Spinal cord (tissue), 10 donors: ENCODE data around the gene RAP1GAP2. TPM values are rescaled to one million over a fixed set of nuclear protein-coding genes. Genes with fewer than 3 reads are reported as not detected.

Experiments used
- DNase-seq, 6 donors: peaks; one replicate each; pipeline versions ENCODE4 v3.0.0 to v3.0.0-alpha.2; 2013 to 2015; ENCODE audit warnings: low spot score in 6 of 6, low read depth in 4 of 6
- H3K27ac ChIP-seq: one replicate; pipeline ENCODE4 v1.5.1; 2013; ENCODE audit warnings: low read depth, low read length, control low read depth
- H3K27me3 ChIP-seq: one replicate; pipeline ENCODE4 v1.6.1; 2013; ENCODE audit warnings: low read length; ENCODE audit not compliant: control insufficient read depth, insufficient read depth
- H3K36me3 ChIP-seq: one replicate; pipeline ENCODE4 v1.6.1; 2013; ENCODE audit warnings: low read length; ENCODE audit not compliant: control insufficient read depth, insufficient read depth
- H3K4me1 ChIP-seq: one replicate; pipeline ENCODE4 v1.6.1; 2013; ENCODE audit warnings: low read length; ENCODE audit not compliant: control insufficient read depth, insufficient read depth
- H3K4me3 ChIP-seq: one replicate; pipeline ENCODE4 v1.5.1; 2013; ENCODE audit warnings: low read depth, low read length, control low read depth
- H3K9me3 ChIP-seq: one replicate; pipeline ENCODE4 v1.6.1; 2013; ENCODE audit warnings: low read length; ENCODE audit not compliant: control insufficient read depth, insufficient read depth
- WGBS: methylation state at CpG from one replicate; pipeline ENCODE4 v1.1.5; 2013; ENCODE audit warnings: missing lambda C conversion rate; ENCODE audit not compliant: insufficient coverage; 5-methylcytosine and 5-hydroxymethylcytosine counted together
- polyA plus RNA-seq, 2 donors: library from polyadenylated mRNA; unstranded; fragments of 120-200 nt; gene quantifications; one replicate each; pipeline ENCODE4 v1.2.1, GENCODE V29; 2013; ENCODE audit not compliant: insufficient read length in 2 of 2
- total RNA-seq, 2 donors: library from RNA; depleted of rRNA in 1 of 2; stranded (reverse); fragments of 120-200 nt in 1 of 2; fragments of >200 nt in 1 of 2; gene quantifications; one replicate each; pipeline versions ENCODE4 v1.2.3 to v1.2.4, GENCODE V29; 2013 to 2014
- donor health status: healthy.

RAP1GAP2 gene
- total and polyA plus RNA-seq, 4 donors = 7.4 to 22.0 (median 16.1) TPM

DNA sequence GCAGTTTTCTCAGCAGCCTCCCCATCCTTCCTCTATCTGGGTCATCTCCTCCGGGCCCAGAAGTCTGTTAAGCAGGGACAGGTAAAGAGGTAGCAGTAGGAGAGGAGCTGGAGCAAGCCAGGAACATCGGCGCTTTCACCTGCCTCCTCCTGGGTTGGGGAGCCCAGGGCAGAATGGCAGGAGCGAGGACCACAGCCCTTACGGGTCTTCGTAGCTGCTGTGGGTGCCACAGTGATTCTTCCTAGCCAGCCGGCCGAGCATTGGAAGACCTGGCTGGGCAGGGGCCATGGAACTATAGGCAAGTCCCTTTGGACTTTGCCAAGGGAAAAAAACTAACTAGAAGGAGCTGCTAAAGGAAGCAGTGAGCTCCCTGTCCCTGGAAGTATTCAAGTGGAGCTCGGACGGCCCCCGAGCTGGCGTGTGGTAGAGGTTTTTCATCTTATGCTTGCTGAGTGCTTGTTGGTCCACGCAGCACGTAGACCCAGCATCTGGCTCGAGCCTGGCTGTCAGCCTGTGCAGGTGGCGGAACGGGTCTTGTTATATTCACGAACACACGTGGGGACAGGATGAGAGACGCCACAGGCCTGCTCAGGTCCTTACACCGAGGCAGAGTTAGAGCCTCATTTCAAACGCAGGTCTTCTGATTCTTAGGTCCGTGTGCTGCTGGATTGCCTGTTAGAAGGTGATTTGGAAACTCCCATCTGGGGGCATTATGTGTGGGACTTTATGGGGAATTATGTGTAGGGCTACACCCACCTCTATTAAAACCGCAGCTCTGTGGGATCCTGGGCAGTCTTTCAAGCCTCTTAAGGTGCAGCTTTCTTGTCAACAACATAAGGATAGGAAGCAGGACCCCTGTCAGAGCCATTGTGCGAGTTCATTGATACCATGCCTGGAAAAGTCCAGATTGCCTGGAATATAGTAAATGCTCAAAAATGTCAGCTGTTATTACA, 212.4 kb downstream of the RAP1GAP2 start:
- Histone ChIP-seq H3K4me1 (peaks cover 24% of the 10 kb centered on the region), H3K4me3 (no peak overlapping the region), H3K27ac (no peak overlapping the region), H3K36me3 (peaks cover 26% of the 10 kb centered on the region), H3K27me3 (no peaks in the 10 kb centered on the region), H3K9me3 (no peaks in the 10 kb centered on the region)
- DNase-seq = no peak
- WGBS = 87% methylated on average over 19 of the region's 25 CpGs

DNA sequence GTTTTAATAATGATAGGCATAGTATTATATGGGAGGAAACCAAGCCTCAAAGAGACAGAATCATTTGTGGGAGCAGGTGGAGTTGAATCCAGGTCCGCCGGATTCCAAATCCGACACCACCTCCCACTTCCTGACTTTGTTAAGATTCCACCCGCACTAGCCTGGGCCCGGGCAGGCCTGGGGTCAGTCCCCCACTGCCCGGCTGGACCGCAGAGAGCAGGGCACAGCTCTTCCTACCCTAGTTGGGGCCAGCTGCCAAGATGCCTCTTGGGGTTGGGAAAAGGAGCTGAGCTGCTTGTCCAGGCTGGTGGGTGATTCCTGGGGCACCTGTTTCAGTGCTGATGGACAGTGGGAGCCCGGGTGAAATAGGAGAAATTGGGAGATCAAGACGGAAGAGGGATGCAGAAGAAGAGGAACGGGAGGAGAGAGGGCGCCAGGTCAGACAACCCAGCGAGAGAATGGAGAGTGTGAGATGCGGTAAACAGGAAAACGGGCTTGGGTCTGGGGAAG, 213.2 kb downstream of the RAP1GAP2 start:
- DNase-seq = no peak
- peaks cover 15% of the 10 kb centered on the region for H3K4me1 ChIP-seq
- WGBS = 87% methylated on average over 11 of the region's 14 CpGs
- no peaks in the 10 kb centered on the region for H3K9me3 ChIP-seq
- peaks cover 26% of the 10 kb centered on the region for H3K36me3 ChIP-seq
- H3K27ac ChIP-seq = no peak overlapping the region
- no peaks in the 10 kb centered on the region for H3K27me3 ChIP-seq
- H3K4me3 ChIP-seq = no peak overlapping the region

DNA sequence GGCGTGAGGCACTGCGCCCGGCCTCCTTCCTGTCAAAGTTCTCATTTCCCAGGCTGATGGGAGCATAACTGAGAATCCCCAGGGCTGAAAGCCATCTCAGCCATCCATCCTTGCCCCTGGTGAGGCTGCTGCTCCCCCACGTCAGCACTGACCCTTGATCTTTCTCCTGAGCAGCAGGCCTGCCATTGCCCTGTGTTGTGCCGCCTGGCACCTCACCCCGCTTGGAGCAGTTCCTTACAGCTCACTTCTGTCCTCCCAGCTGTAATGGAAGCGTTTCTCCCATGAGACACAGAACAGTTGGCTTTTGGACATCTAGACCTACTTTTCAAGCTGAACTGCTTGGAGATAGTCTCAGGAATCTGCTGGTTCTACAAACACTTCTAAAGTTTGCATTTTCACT, 215.7 kb downstream of the RAP1GAP2 start:
- Histone ChIP-seq H3K27ac (no peak overlapping the region), H3K27me3 (no peaks in the 10 kb centered on the region), H3K36me3 (peaks cover 20% of the 10 kb centered on the region), H3K4me3 (no peak overlapping the region), H3K4me1 (peaks cover 4% of the 10 kb centered on the region), H3K9me3 (no peaks in the 10 kb centered on the region)
- WGBS = 89% methylated on average over 7 of the region's 7 CpGs
- DNase-seq = no peak

DNA sequence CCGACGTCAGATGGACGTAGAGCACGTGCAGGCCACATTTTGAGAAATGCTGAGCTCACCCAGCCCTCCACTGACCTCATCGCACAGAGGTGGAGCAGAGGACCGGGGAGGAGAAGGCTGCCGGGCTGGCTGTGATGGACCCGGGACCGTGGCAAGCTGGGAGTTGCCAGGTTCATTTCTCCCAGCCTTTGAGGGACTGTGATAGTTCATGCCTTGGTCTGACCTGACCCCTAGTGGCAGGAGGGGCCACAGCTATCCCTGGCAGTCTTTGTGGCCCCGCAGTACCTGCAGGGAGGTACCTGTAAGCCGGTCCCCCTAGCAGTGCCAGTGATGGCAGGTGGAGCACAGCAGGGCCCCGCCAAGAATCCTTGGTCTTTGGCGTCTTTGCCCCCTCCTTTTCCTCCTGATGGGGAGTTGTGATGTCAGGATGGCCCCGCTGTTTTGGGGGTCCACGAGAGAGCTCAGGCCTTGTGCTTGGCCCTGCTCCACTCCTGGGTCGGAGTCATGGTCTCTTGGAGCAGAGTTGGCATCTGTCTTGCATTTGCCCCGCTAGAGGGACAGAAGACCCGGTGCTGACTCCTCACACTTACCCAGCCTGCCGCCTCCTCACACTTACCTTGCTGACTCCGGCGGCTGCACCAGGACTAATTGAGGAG, 216.8 kb downstream of the RAP1GAP2 start:
- Histone ChIP-seq H3K4me3 (no peak overlapping the region), H3K4me1 (peaks cover 4% of the 10 kb centered on the region), H3K27me3 (no peaks in the 10 kb centered on the region), H3K36me3 (peaks cover 22% of the 10 kb centered on the region), H3K27ac (no peak overlapping the region), H3K9me3 (no peaks in the 10 kb centered on the region)
- peak in 4 of 6 donors; percentile 35 to 76 (median 61) for DNase-seq
- WGBS = 46% methylated on average over 18 of the region's 21 CpGs

DNA sequence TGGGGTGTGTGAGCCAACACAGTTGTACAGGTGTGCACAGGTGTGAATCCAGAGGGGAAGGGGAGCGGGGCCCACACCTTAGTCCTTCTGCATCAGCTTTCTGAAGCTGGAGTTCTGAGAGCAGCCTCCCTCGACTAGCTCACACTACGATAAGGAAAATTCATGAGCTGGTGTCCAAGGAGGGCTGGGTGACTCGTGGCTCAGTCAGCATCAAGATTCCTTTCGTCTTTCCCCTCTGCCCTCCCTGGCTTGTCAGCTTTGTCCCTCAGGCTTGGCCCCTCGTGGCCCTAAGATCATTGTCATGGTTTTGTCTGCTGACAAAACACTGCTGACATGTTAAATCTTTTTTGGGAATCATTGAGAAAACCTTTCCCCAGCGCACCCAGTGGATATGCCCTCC, 219.7 kb downstream of the RAP1GAP2 start:
- Histone ChIP-seq H3K4me1 (peaks cover 4% of the 10 kb centered on the region), H3K27ac (no peak overlapping the region), H3K9me3 (no peaks in the 10 kb centered on the region), H3K36me3 (peaks cover 26% of the 10 kb centered on the region), H3K27me3 (no peaks in the 10 kb centered on the region), H3K4me3 (no peak overlapping the region)
- WGBS = 68% methylated on average over 7 of the region's 7 CpGs
- no peak for DNase-seq

DNA sequence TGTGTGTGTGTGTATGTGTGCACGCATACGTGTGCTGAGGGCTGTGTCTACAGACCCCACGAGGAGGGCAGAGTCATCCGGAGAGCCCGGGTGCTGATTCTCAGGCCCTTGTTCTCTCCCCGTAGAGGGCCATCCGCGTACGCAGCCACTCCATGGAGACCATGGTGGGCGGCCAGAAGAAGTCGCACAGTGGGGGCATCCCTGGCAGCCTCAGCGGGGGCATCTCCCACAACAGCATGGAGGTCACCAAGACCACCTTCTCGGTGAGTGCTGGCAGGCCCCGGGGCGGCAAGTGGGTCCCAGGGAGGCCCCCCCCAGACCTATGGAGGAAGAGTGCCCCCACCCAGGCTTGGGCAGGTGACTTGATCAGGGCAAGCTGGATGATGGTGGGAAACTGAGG, 221.7 kb downstream of the RAP1GAP2 start:
- DNase-seq = no peak
- H3K9me3 ChIP-seq = no peaks in the 10 kb centered on the region
- H3K27ac ChIP-seq = no peak overlapping the region
- peaks cover under 1% of the 10 kb centered on the region for H3K4me1 ChIP-seq
- no peaks in the 10 kb centered on the region for H3K27me3 ChIP-seq
- H3K4me3 ChIP-seq = no peak overlapping the region
- WGBS = 88% methylated on average over 12 of the region's 15 CpGs
- H3K36me3 ChIP-seq = peaks cover 23% of the 10 kb centered on the region

DNA sequence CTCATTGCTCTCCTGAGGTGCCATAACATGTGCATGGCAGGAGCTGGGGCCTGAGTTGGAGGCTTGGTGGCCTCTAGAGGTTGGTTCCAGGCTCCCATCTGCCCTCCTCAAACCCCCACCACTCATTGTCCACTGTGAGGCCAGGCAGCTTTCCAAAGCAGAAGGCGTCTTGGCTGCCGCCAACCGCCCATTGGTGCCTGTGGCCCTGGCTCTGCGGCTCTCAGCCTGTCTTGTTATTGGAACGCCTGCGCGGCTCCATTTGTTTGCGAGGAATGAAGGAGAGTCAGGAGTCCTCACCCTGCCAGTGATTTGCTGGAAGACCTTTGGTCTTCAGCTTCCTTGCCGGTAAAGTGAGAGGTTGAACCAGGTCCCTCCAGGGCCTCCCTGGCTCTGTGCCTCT, 223.5 kb downstream of the RAP1GAP2 start:
- Histone ChIP-seq H3K36me3 (peaks cover 23% of the 10 kb centered on the region), H3K27me3 (no peaks in the 10 kb centered on the region), H3K9me3 (no peaks in the 10 kb centered on the region), H3K27ac (no peak overlapping the region), H3K4me1 (no peaks in the 10 kb centered on the region), H3K4me3 (no peak overlapping the region)
- DNase-seq = no peak
- WGBS = 86% methylated on average over 8 of the region's 9 CpGs

DNA sequence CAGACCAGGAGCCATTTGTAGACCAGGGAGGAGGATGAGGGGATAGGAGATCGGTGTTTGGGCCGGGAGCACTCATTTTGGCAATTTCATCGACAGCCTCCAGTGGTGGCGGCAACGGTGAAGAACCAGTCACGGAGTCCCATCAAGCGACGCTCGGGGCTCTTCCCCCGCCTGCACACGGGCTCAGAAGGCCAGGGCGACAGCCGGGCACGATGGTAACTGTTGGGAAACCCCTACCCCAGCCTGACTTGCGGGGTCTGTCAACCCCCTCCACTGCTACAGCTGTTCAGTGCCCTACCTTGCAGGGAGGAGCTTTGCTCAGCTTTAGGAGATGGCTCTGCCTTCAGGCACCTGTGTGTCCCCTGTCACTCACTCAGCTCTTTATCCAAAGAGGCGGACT, 224.1 kb downstream of the RAP1GAP2 start:
- H3K36me3 ChIP-seq = peaks cover 23% of the 10 kb centered on the region
- no peak for DNase-seq
- no peaks in the 10 kb centered on the region for H3K9me3 ChIP-seq
- no peaks in the 10 kb centered on the region for H3K4me1 ChIP-seq
- H3K4me3 ChIP-seq = no peak overlapping the region
- 97% methylated on average over 15 of the region's 16 CpGs for WGBS
- no peak overlapping the region for H3K27ac ChIP-seq
- H3K27me3 ChIP-seq = no peaks in the 10 kb centered on the region

DNA sequence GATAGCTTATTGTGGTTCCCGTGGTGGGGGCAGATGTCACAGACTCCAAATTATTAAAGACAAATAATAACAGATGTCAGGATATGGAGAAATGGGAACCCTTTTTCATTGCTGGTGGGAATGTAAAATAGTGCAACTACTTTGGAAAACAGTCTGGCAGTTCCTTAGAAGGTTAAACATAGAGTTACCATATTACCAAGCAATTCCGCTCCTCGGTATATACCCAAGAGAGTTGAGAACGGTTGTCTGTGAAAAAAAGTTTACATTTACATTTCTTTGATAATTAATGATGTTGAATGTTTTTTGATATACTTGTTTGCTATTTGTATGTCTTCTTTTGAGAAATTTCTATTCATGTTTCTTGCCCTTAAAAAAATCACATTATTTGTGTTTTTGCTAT, 226.0 kb downstream of the RAP1GAP2 start:
- Histone ChIP-seq H3K9me3 (no peaks in the 10 kb centered on the region), H3K27me3 (no peaks in the 10 kb centered on the region), H3K27ac (no peak overlapping the region), H3K4me3 (no peak overlapping the region), H3K4me1 (peaks cover 3% of the 10 kb centered on the region), H3K36me3 (peaks cover 39% of the 10 kb centered on the region)
- no CpG with 5 or more reads among the region's 4 CpGs for WGBS
- DNase-seq = no peak
